ENCODE measurements around the gene OSBPL2. TPM values are rescaled to one million over a fixed set of nuclear protein-coding genes. Genes with fewer than 3 reads are reported as not detected.

Gene OSBPL2
- total and polyA plus RNA-seq, 10 donors = 9.2 to 81.7 (median 48.4) TPM

DNA sequence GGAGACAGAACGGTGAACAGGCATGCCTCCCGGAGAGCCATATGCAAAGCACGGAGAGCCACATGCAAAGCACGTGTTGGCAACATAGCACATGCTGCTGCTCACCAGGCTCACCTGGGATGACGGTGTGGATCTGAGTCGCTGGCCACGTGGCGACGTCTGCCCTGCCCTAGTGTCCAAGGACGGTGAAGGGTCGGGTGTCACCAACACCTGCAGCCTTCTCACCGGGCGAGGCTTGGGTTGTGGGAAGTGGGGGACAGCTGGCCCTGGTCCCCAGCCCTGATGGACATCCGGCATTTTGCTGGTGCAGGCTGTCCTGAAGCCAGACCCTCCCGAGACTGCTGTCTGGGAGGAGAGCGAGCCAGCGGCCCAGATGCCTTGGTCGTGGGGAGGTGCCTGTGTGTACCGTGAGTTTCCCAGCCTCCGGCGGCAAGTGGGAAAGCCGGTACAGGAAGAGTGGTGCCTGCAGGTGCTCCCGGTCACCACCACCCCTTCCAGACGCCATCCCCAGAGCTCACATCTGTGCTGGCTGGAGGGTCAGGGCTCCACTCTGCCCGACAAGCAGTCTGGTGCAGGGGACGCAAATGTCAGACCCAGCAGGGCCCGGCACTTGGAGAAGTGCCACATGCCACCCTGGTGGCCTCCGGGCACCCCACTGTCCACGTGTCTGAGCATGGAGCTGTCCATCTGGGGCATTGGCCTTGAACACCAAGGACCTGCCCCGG lies 58.6 kb downstream of the OSBPL2 start:
- DNase-seq = peak; percentile 78
- peaks cover 0 to 73% (median 32%) of the 10 kb centered on the region in 6 donors for H3K36me3 ChIP-seq
- H3K4me1 ChIP-seq = peaks cover 6 to 77% (median 36%) of the 10 kb centered on the region in 6 donors
- H3K27ac ChIP-seq = peak overlapping the region in 6 of 8 donors; percentile 7 to 70 (median 38)
- TF ChIP-seq POLR2AphosphoS5 (IDR thresholded peaks at IDR 0.05) = peak; percentile 34 to 61 (median 56)
- no peak for TF ChIP-seq POLR2A (IDR thresholded peaks at IDR 0.05)
- H3K9me3 ChIP-seq = no peaks in the 10 kb centered on the region
- WGBS, 5 donors = 70 to 88% (median 85%) methylated on average over 15 to 30 of the region's 30 CpGs
- H3K27me3 ChIP-seq (replicated peaks in 1 of 7) = no peaks in the 10 kb centered on the region
- intact Hi-C loops (cut with DNase I; ENCODE audit: low total_unique reads) = no loop called here
- H3K4me3 ChIP-seq = no peak overlapping the region

DNA sequence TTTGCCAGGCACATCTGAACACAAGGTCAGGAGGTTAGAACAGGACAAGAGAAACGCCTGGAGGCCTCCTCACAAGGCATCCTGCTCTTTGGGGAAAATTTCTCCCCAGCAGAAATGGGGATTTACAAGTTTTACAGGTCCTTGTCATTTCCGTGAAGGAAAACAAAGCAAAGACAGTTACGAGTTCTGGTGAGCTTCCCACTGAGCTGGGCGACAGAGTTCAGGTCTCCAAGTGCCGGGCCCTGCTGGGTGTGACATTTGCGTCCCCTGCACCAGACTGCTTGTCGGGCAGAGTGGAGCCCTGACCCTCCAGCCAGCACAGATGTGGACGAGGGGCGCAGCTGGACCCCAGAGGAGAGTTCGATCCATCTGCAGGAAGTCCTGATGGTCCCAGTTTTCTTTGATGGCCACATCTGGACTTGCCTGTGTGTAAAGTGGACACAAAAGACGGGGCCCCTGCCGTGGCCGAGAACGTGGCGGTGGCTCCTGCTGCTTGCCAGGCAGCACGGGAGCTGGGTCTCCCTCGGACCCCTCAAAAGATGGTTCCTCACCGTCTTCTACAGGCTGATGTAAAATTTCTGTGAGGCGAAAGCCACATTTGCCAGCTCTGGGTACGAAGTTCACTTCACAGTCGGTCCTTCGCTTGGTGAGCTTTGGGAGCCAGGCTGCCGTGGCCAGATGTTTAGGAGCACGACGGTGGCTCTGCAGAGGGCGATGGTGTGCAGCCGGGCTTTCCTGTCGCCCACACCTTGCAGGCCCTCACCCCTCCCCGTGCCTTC lies 59.3 kb downstream of the OSBPL2 start:
- Histone ChIP-seq H3K9me3 (no peaks in the 10 kb centered on the region), H3K4me3 (no peak overlapping the region), H3K27me3 (replicated peaks in 1 of 7) (no peaks in the 10 kb centered on the region), H3K4me1 (peaks cover 6 to 75% (median 31%) of the 10 kb centered on the region in 6 donors), H3K36me3 (peaks cover 0 to 66% (median 27%) of the 10 kb centered on the region in 6 donors), H3K27ac (peak overlapping the region in 6 of 8 donors; percentile 7 to 70 (median 38))
- no peak for DNase-seq
- intact Hi-C loops (cut with DNase I; ENCODE audit: low total_unique reads) = no loop called here
- peak in 1 of 3 donors; percentile 26 for TF ChIP-seq POLR2AphosphoS5 (IDR thresholded peaks at IDR 0.05)
- no peak for TF ChIP-seq POLR2A (IDR thresholded peaks at IDR 0.05)
- WGBS, 5 donors = 85 to 90% (median 89%) methylated on average over 29 of the region's 29 CpGs

DNA sequence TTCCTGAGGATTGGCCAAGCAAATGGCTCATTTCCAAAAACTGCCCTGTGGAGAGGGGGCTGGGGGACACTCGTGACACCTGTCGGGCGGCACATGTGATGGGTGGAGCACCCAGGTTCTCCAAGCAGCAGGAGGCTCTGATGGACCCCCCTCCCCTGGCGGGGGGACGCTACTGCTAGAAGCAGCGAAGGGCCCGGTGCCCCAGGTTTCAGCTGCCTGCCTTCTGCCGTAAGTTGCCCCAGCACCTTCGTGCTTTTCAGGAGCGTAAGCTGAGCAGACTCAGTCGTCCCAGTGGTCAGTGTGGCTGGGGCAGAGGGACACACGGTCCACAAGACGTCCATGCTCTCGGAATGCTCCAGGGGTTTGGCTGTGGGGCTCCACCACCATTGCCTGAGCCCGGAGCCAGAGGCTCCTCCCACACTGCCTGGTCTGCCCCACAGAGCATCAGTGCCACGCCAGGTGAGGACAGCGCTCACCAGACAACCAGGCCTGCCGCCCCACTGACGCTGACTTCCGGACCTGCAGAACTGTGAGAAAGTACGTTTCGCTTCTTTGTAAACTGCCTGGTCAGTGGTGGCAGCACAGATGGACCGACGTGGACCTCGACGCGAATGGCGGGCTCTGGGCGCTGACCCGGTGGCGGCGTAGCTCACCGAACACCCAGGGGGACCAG lies 60.4 kb downstream of the OSBPL2 start:
- no peak for TF ChIP-seq POLR2A (IDR thresholded peaks at IDR 0.05)
- TF ChIP-seq, protein P1, sequence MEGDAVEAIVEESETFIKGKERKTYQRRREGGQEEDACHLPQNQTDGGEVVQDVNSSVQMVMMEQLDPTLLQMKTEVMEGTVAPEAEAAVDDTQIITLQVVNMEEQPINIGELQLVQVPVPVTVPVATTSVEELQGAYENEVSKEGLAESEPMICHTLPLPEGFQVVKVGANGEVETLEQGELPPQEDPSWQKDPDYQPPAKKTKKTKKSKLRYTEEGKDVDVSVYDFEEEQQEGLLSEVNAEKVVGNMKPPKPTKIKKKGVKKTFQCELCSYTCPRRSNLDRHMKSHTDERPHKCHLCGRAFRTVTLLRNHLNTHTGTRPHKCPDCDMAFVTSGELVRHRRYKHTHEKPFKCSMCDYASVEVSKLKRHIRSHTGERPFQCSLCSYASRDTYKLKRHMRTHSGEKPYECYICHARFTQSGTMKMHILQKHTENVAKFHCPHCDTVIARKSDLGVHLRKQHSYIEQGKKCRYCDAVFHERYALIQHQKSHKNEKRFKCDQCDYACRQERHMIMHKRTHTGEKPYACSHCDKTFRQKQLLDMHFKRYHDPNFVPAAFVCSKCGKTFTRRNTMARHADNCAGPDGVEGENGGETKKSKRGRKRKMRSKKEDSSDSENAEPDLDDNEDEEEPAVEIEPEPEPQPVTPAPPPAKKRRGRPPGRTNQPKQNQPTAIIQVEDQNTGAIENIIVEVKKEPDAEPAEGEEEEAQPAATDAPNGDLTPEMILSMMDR (IDR thresholded peaks at IDR 0.05 in 8 of 11, conservative IDR thresholded peaks at IDR 0.05 in 3 of 11) = no peak
- TF ChIP-seq POLR2AphosphoS5 (IDR thresholded peaks at IDR 0.05) = peak in 2 of 3 donors; percentile 23 to 59
- H3K4me3 ChIP-seq = no peak overlapping the region
- intact Hi-C loops (cut with DNase I; ENCODE audit: low total_unique reads) = no loop called here
- H3K27me3 ChIP-seq (replicated peaks in 1 of 7) = no peaks in the 10 kb centered on the region
- no peak overlapping the region for H3K27ac ChIP-seq
- WGBS, 5 donors = 90 to 96% (median 95%) methylated on average over 26 to 33 of the region's 33 CpGs
- peaks cover 7 to 69% (median 26%) of the 10 kb centered on the region in 6 donors for H3K4me1 ChIP-seq
- DNase-seq = peak; percentile 70
- no peaks in the 10 kb centered on the region for H3K9me3 ChIP-seq
- H3K36me3 ChIP-seq = peaks cover 0 to 55% (median 22%) of the 10 kb centered on the region in 6 donors

DNA sequence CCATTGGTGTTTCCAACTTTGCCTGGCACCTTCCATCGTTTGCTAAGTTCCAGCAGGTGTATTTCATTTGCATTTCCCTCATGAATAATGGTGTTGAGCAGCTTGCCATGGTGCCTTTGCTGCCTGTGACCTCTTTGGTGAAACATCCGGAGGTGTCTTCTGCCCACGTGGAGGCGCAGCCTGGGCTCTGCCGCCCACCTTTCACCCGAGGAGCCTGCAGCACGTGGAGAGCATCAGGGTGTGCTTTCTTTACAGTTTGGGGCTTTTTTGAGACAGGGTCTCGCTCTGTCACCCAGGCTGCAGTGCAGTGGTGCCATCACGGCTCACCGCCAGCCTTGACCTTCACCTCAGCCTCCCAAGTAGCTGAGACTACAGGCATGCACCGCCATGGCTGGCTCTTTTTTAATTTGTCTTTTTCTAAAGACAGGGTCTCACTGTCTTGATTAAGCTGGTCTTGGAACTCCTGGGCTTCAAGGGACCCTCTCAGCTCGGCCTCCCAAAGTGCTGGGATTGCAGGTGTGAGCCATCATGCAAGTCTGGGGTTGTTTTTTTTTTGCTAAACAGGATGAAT lies 61.4 kb downstream of the OSBPL2 start:
- intact Hi-C loops (cut with DNase I; ENCODE audit: low total_unique reads) = loop anchor here (5.0 kb wide), 1 partner anchor 83 kb away; no protein-coding TSS in a partner anchor
- H3K27ac ChIP-seq = no peak overlapping the region
- DNase-seq = no peak
- H3K27me3 ChIP-seq (replicated peaks in 1 of 7) = no peaks in the 10 kb centered on the region
- H3K4me1 ChIP-seq = peaks cover 16 to 73% (median 33%) of the 10 kb centered on the region in 6 donors
- peaks cover 4 to 54% (median 23%) of the 10 kb centered on the region in 6 donors for H3K36me3 ChIP-seq
- H3K9me3 ChIP-seq = no peaks in the 10 kb centered on the region
- 74 to 84% (median 79%) methylated on average over 12 of the region's 12 CpGs for WGBS, 5 donors
- no peak overlapping the region for H3K4me3 ChIP-seq
- TF ChIP-seq, protein P1 (IDR thresholded peaks at IDR 0.05 in 8 of 11, conservative IDR thresholded peaks at IDR 0.05 in 3 of 11) = no peak
- no peak for TF ChIP-seq POLR2AphosphoS5 (IDR thresholded peaks at IDR 0.05)
- TF ChIP-seq POLR2A (IDR thresholded peaks at IDR 0.05) = no peak

All from spleen (tissue), 11 donors.